Caco-2 (cell line): Measurements from ENCODE around the gene ARID1A. TPM values are rescaled to one million over a fixed set of nuclear protein-coding genes. Genes with fewer than 3 reads are reported as not detected.

Source experiments
- BruUV-seq: library from RNA; stranded (reverse); fragments of 400-500 nt; replicated peaks from 2 replicates; lab custom pipeline; 2021; lab: Mats Ljungman, UMichigan
- CTCF ChIA-PET: fragments of 300-600 bp; sonication (Branson Sonifier 250); formaldehyde crosslinking; loops from one replicate; lab custom pipeline; 2022; ENCODE audit warnings: antibody characterized with exemption; lab: Charles Lee
- POLR2A ChIA-PET: fragments of 300-600 bp; sonication (Branson Sonifier 250); formaldehyde crosslinking; loops from one replicate; lab custom pipeline; 2022; ENCODE audit warnings: antibody characterized with exemption; lab: Charles Lee
- DNase-seq, 2 experiments: peaks; one replicate each; pipeline versions ENCODE4 v3.0.0 to v3.0.0-alpha.2; 2020 to 2022
- H3K27me3 ChIP-seq: replicated peaks from 2 replicates; pipeline ENCODE4 v1.6.0; 2011; ENCODE audit warnings: low read length; ENCODE audit not compliant: control insufficient read depth, insufficient read depth
- H3K36me3 ChIP-seq: 2 replicates; pipeline ENCODE4 v1.5.1; 2011; ENCODE audit warnings: low read length; ENCODE audit not compliant: control insufficient read depth, insufficient read depth
- H3K4me1 ChIP-seq: fragments of 250-450 bp; sonication (Bioruptor Pico); 2 replicates; pipeline ENCODE4 v1.5.1; 2020; ENCODE audit warnings: mild to moderate bottlenecking
- H3K4me3 ChIP-seq: 2 replicates; pipeline ENCODE4 v1.5.1; 2011; ENCODE audit warnings: low read depth, mild to moderate bottlenecking, control low read depth, low read length
- H3K9me3 ChIP-seq: fragments of 250-450 bp; sonication (Bioruptor Pico); 2 replicates; pipeline ENCODE4 v1.5.1; 2020; ENCODE audit warnings: mild to moderate bottlenecking, moderate library complexity
- H3K27ac Mint-ChIP-seq: one replicate; pipeline ENCODE4 v1.8.0; 2022; ENCODE audit warnings: mixed read lengths; ENCODE audit not compliant: unreplicated experiment
- H3K27me3 Mint-ChIP-seq: one replicate; pipeline ENCODE4 v1.8.0; 2022; ENCODE audit warnings: mixed read lengths; ENCODE audit not compliant: insufficient read depth, unreplicated experiment
- H3K36me3 Mint-ChIP-seq: one replicate; pipeline ENCODE4 v1.8.0; 2022; ENCODE audit warnings: mild to moderate bottlenecking, mixed read lengths; ENCODE audit not compliant: insufficient read depth, unreplicated experiment
- H3K4me1 Mint-ChIP-seq: one replicate; pipeline ENCODE4 v1.8.0; 2022; ENCODE audit warnings: low read depth, mixed read lengths; ENCODE audit not compliant: unreplicated experiment
- H3K4me3 Mint-ChIP-seq: one replicate; pipeline ENCODE4 v1.8.0; 2022; ENCODE audit warnings: mild to moderate bottlenecking, moderate library complexity, mixed read lengths; ENCODE audit not compliant: unreplicated experiment
- H3K9me3 Mint-ChIP-seq: one replicate; pipeline ENCODE4 v1.8.0; 2022; ENCODE audit warnings: mixed read lengths; ENCODE audit not compliant: unreplicated experiment
- intact Hi-C: fragments of 100-400 bp; cut with micrococcal nuclease; formaldehyde crosslinking; loops from one replicate; pipeline ENCODE4 v1.10.0; 2022; ENCODE audit not compliant: unreplicated experiment
- total RNA-seq: library from RNA; stranded (reverse); gene quantifications from 2 replicates; pipeline ENCODE4 v1.2.3, GENCODE V29; 2022
- TF ChIP-seq, protein P1 (sequence below), 2 experiments: fragments of 200-600 bp in 1 of 2; IDR thresholded peaks; 1 replicate in 1 of 2; 2 replicates in 1 of 2; pipeline versions ENCODE4 v1.5.1 to v1.8.0; 2011 to 2022; ENCODE audit warnings: antibody characterized with exemption in 1 of 2, control low read depth in 1 of 2, inconsistent platforms in 1 of 2, low read depth in 1 of 2, low read length in 1 of 2, mild to moderate bottlenecking in 1 of 2, moderate library complexity in 1 of 2; ENCODE audit not compliant: insufficient read depth in 1 of 2, severe bottlenecking in 1 of 2, unreplicated experiment in 1 of 2

The ARID1A gene
- total RNA-seq, 1 experiment from 2014 or later, result 66.5 TPM

DNA sequence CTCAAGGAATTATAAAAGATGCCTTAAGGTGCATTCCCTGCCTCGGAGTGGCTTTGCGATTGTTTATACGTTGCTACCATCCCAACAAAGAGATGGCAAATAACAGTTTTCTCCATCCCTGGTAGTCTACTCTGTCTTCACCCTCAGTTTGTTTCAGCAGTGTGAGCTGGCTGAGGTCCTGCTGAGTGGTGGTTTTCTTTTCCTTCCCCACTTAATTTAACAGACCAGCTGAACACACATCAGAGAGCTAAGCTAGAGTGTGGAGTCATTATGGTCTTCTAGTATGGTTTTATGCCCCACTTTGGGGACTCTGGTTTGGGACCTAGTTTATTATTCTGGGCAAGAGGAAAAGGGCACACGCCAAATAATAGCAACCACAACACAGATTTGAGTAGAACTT lies 94.1 kb downstream of the ARID1A start:
- H3K4me3 Mint-ChIP-seq, result no peak overlapping the region
- Histone ChIP-seq H3K4me1 (peaks cover 24% of the 10 kb centered on the region), H3K9me3 (no peaks in the 10 kb centered on the region), H3K36me3 (no peaks in the 10 kb centered on the region), H3K4me3 (no peak overlapping the region), H3K27me3 (no peaks in the 10 kb centered on the region)
- H3K9me3 Mint-ChIP-seq, result no peaks in the 10 kb centered on the region
- CTCF ChIA-PET, result interaction anchor here (1.3 kb wide), 1 partner anchor 112 kb away, joined by 5 read pairs; no protein-coding TSS in a partner anchor
- no peaks in the 10 kb centered on the region for H3K27me3 Mint-ChIP-seq
- intact Hi-C loops, result loop anchor here (1.0 kb wide), 2 partner anchors 113 to 188 kb away; no protein-coding TSS in a partner anchor
- H3K4me1 Mint-ChIP-seq, result peaks cover 25% of the 10 kb centered on the region
- TF ChIP-seq, protein P1, sequence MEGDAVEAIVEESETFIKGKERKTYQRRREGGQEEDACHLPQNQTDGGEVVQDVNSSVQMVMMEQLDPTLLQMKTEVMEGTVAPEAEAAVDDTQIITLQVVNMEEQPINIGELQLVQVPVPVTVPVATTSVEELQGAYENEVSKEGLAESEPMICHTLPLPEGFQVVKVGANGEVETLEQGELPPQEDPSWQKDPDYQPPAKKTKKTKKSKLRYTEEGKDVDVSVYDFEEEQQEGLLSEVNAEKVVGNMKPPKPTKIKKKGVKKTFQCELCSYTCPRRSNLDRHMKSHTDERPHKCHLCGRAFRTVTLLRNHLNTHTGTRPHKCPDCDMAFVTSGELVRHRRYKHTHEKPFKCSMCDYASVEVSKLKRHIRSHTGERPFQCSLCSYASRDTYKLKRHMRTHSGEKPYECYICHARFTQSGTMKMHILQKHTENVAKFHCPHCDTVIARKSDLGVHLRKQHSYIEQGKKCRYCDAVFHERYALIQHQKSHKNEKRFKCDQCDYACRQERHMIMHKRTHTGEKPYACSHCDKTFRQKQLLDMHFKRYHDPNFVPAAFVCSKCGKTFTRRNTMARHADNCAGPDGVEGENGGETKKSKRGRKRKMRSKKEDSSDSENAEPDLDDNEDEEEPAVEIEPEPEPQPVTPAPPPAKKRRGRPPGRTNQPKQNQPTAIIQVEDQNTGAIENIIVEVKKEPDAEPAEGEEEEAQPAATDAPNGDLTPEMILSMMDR (IDR thresholded peaks at IDR 0.05; ENCODE audit: insufficient read depth in 1 of 2, low read depth in 1 of 2, low read length in 1 of 2, severe bottlenecking in 1 of 2, unreplicated experiment in 1 of 2), result no peak
- H3K27ac Mint-ChIP-seq, result no peak overlapping the region
- peaks cover 35% of the 10 kb centered on the region for H3K36me3 Mint-ChIP-seq
- no peak for DNase-seq
- POLR2A ChIA-PET, result no interaction called here
- BruUV-seq, result no TSS peak

DNA sequence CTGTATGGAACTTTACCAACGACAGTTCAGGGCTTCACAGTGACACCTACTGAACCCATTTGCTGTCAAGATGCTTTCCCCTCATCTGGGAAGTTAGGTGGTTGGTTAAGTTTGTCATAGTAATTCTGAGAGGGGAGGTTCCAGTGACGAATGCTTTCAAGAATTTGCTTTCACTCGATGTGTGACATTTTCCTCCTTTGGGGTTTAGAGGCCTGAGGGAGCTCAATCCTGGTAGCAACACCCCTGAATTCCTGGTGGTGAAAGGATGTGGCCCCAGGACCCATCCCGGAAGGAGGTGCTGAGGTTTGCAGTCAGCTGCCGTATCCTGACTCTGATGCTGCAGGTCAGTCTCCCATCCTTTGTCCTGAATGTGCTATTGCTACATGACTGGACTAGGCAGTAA lies 94.7 kb downstream of the ARID1A start:
- H3K36me3 Mint-ChIP-seq, result peaks cover 37% of the 10 kb centered on the region
- Histone ChIP-seq H3K36me3 (no peaks in the 10 kb centered on the region), H3K4me1 (peaks cover 17% of the 10 kb centered on the region), H3K27me3 (no peaks in the 10 kb centered on the region), H3K4me3 (no peak overlapping the region), H3K9me3 (no peaks in the 10 kb centered on the region)
- H3K27me3 Mint-ChIP-seq, result no peaks in the 10 kb centered on the region
- no TSS peak for BruUV-seq
- TF ChIP-seq, protein P1 (IDR thresholded peaks at IDR 0.05; ENCODE audit: insufficient read depth in 1 of 2, low read depth in 1 of 2, low read length in 1 of 2, severe bottlenecking in 1 of 2, unreplicated experiment in 1 of 2), result no peak
- ChIA-PET CTCF (interaction anchor here (1.3 kb wide), 1 partner anchor 113 kb away, joined by 5 read pairs; no protein-coding TSS in a partner anchor), POLR2A (no interaction called here)
- H3K27ac Mint-ChIP-seq, result no peak overlapping the region
- peaks cover 18% of the 10 kb centered on the region for H3K4me1 Mint-ChIP-seq
- H3K9me3 Mint-ChIP-seq, result no peaks in the 10 kb centered on the region
- no peak for DNase-seq
- intact Hi-C loops, result no loop called here
- H3K4me3 Mint-ChIP-seq, result no peak overlapping the region

DNA sequence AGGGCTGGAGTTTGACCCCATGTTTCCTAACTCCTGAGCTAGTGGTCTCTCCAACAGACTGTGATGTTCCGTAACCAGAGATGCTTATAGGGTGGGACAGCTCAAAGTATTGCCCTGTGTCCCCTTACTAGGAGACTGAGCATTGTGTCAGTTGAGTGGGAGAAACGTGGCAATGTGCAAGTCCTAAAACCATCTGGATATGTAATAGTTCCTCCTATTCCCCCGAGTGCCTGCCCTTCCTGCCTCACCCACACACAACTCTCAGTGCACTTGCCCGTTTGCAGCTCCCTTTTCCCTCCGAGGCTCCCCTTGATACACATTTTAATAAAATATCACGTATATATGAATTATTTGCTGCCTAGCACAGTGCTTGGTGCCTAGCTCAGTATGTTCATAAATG lies 95.3 kb downstream of the ARID1A start:
- CTCF ChIA-PET, result interaction anchor here (1.3 kb wide), 1 partner anchor 114 kb away, joined by 5 read pairs; no protein-coding TSS in a partner anchor
- Histone ChIP-seq H3K4me1 (peaks cover 11% of the 10 kb centered on the region), H3K9me3 (no peaks in the 10 kb centered on the region), H3K36me3 (no peaks in the 10 kb centered on the region), H3K27me3 (no peaks in the 10 kb centered on the region), H3K4me3 (no peak overlapping the region)
- Mint-ChIP-seq H3K4me1 (peaks cover 13% of the 10 kb centered on the region), H3K27me3 (no peaks in the 10 kb centered on the region), H3K27ac (no peak overlapping the region), H3K36me3 (peaks cover 37% of the 10 kb centered on the region), H3K4me3 (no peak overlapping the region), H3K9me3 (no peaks in the 10 kb centered on the region)
- BruUV-seq, result no TSS peak
- DNase-seq, result no peak
- POLR2A ChIA-PET, result no interaction called here
- intact Hi-C loops, result no loop called here
- TF ChIP-seq, protein P1 (IDR thresholded peaks at IDR 0.05; ENCODE audit: insufficient read depth in 1 of 2, low read depth in 1 of 2, low read length in 1 of 2, severe bottlenecking in 1 of 2, unreplicated experiment in 1 of 2), result no peak
